GM12878 (cell line): ENCODE data around the gene SLC17A8. TPM values are rescaled to one million over a fixed set of nuclear protein-coding genes. Genes with fewer than 3 reads are reported as not detected.

Experiments used
- ATAC-seq: fragments of 200-7000 bp; cut with Tn5 transposase; 3 replicates; pipeline ENCODE4 v1.9.1; 2020; ENCODE audit warnings: mild to moderate bottlenecking, moderate library complexity
- BruUV-seq: library from RNA; stranded (reverse); fragments of 400-500 nt; replicated peaks from 2 replicates; lab custom pipeline; 2021; lab: Mats Ljungman, UMichigan
- CTCF ChIA-PET: fragments of 300-600 bp; sonication (Branson Sonifier 250); formaldehyde crosslinking; extraction: SDS; loops from one replicate; lab custom pipeline; 2021; ENCODE audit warnings: inconsistent platforms; lab: Yijun Ruan, JAX
- POLR2A ChIA-PET: fragments of 350-600 bp; formaldehyde crosslinking; extraction: SDS; loops from one replicate; lab custom pipeline; 2021; ENCODE audit warnings: inconsistent platforms; lab: Charles Lee
- RAD21 ChIA-PET: fragments of 300-600 bp; sonication (Branson Sonifier 250); formaldehyde crosslinking; loops from one replicate; lab custom pipeline; 2023; ENCODE audit warnings: antibody characterized with exemption; ENCODE audit not compliant: unreplicated experiment; lab: Charles Lee
- SMC1A ChIA-PET: fragments of 300-600 bp; sonication (Branson Sonifier 250); formaldehyde crosslinking; loops from one replicate; lab custom pipeline; 2023; ENCODE audit not compliant: unreplicated experiment, uncharacterized antibody; lab: Charles Lee
- DNase-seq: peaks from one replicate; pipeline ENCODE4 v3.0.0-alpha.2; 2011; ENCODE audit warnings: low read depth, low spot score
- FAIRE-seq: peaks from 3 replicates; lab custom pipeline; 2011; peaks lifted over from hg19 to GRCh38; lab: Jason Lieb, UNC
- H2AFZ ChIP-seq: 2 replicates; pipeline ENCODE4 v1.6.0; 2011; ENCODE audit warnings: low read depth, low read length, control low read depth; ENCODE audit not compliant: control insufficient read depth
- H3K27ac ChIP-seq: 2 replicates; pipeline ENCODE4 v1.5.1; 2011; ENCODE audit warnings: control low read depth; ENCODE audit not compliant: control insufficient read depth, insufficient read depth
- H3K27me3 ChIP-seq, 2 experiments: replicated peaks in 1 of 2; 2 replicates each; pipeline versions ENCODE4 v1.6.0 to v1.6.1; 2011; ENCODE audit warnings: low read length in 1 of 2; ENCODE audit not compliant: control insufficient read depth in 2 of 2, insufficient read depth in 2 of 2
- H3K36me3 ChIP-seq, 2 experiments: 2 replicates each; pipeline ENCODE4 v1.5.1; 2011; ENCODE audit warnings: low read length in 1 of 2; ENCODE audit not compliant: control insufficient read depth in 2 of 2, insufficient read depth in 2 of 2
- H3K4me1 ChIP-seq: 2 replicates; pipeline ENCODE4 v1.6.1; 2011; ENCODE audit warnings: mild to moderate bottlenecking, low read length, moderate library complexity, mixed read lengths; ENCODE audit not compliant: control insufficient read depth, insufficient read depth
- H3K4me2 ChIP-seq: 2 replicates; pipeline ENCODE4 v1.6.0; 2011; ENCODE audit warnings: control low read depth; ENCODE audit not compliant: control insufficient read depth, insufficient read depth
- H3K4me3 ChIP-seq: fragments of 200-600 bp; sonication (generic); 2 replicates; pipeline ENCODE4 v1.5.1; 2016
- H3K79me2 ChIP-seq: 2 replicates; pipeline ENCODE4 v1.6.0; 2011; ENCODE audit warnings: low read length; ENCODE audit not compliant: control insufficient read depth, insufficient read depth
- H3K9ac ChIP-seq: 2 replicates; pipeline ENCODE4 v1.8.0; 2011; ENCODE audit warnings: low read length, control low read depth, mixed read lengths; ENCODE audit not compliant: control insufficient read depth, insufficient read depth
- H3K9me3 ChIP-seq: replicated peaks from 3 replicates; pipeline ENCODE4 v1.5.1; 2011; ENCODE audit warnings: mild to moderate bottlenecking, low read length; ENCODE audit not compliant: control insufficient read depth, insufficient read depth
- H4K20me1 ChIP-seq: 2 replicates; pipeline ENCODE4 v1.6.0; 2011; ENCODE audit not compliant: control insufficient read depth, insufficient read depth
- FOXK2 ChIP-seq: fragments of 450-650 bp; IDR thresholded peaks from 2 replicates; pipeline ENCODE4 v1.6.1; 2017; ENCODE audit warnings: mild to moderate bottlenecking, moderate library complexity
- GATAD2B ChIP-seq: fragments of 450-650 bp; conservative IDR thresholded peaks from 2 replicates; pipeline ENCODE4 v1.6.1; 2017; ENCODE audit warnings: low read depth, mild to moderate bottlenecking, moderate library complexity
- JUND ChIP-seq: IDR thresholded peaks from 2 replicates; pipeline ENCODE4 v1.6.1; 2012; ENCODE audit warnings: low read depth, mild to moderate bottlenecking, low read length, improper control_type of control experiment, moderate library complexity
- KAT2A ChIP-seq: conservative IDR thresholded peaks from 2 replicates; pipeline ENCODE4 v1.6.1; 2011; ENCODE audit warnings: low read depth, low read length; ENCODE audit not compliant: control insufficient read depth
- MYB ChIP-seq: fragments of 150-350 bp; IDR thresholded peaks from 2 replicates; pipeline ENCODE4 v1.6.1; 2014; ENCODE audit warnings: mild to moderate bottlenecking, low read depth, low read length, borderline replicate concordance
- NR2C1 ChIP-seq: fragments of 450-650 bp; IDR thresholded peaks from 2 replicates; pipeline ENCODE4 v1.6.1; 2017; ENCODE audit warnings: antibody characterized with exemption, mild to moderate bottlenecking, moderate library complexity
- NRF1 ChIP-seq: conservative IDR thresholded peaks from 2 replicates; pipeline ENCODE4 v1.6.1; 2011; ENCODE audit warnings: mild to moderate bottlenecking, low read depth, low read length, improper control_type of control experiment
- RB1 ChIP-seq: fragments of 450-650 bp; formaldehyde crosslinking; IDR thresholded peaks from 2 replicates; pipeline ENCODE4 v1.6.1; 2017; ENCODE audit warnings: mild to moderate bottlenecking, borderline replicate concordance
- RUNX3 ChIP-seq: IDR thresholded peaks from 2 replicates; pipeline ENCODE4 v1.6.1; 2012; ENCODE audit warnings: low read length, inconsistent platforms
- SP1 ChIP-seq: IDR thresholded peaks from one replicate; pipeline ENCODE4 v1.6.1; 2011; ENCODE audit warnings: low read depth, low read length
- TAF1 ChIP-seq: IDR thresholded peaks from 2 replicates; pipeline ENCODE4 v1.6.1; 2011; ENCODE audit warnings: mild to moderate bottlenecking, low read depth, low read length, borderline replicate concordance
- TBL1XR1 ChIP-seq: IDR thresholded peaks from 2 replicates; pipeline ENCODE4 v1.6.1; 2012; ENCODE audit warnings: low read depth, low read length, improper control_type of control experiment
- TCF3 ChIP-seq: IDR thresholded peaks from 2 replicates; pipeline ENCODE4 v1.6.1; 2012; ENCODE audit warnings: low read depth, mild to moderate bottlenecking, low read length, borderline replicate concordance; ENCODE audit not compliant: insufficient read depth
- ZNF207 ChIP-seq: fragments of 450-650 bp; IDR thresholded peaks from 2 replicates; pipeline ENCODE4 v1.6.1; 2014; ENCODE audit warnings: antibody characterized with exemption, mild to moderate bottlenecking, borderline replicate concordance
- ZNF24 ChIP-seq: fragments of 450-650 bp; IDR thresholded peaks from 2 replicates; pipeline ENCODE4 v1.6.1; 2017; ENCODE audit warnings: antibody characterized with exemption, mild to moderate bottlenecking
- ZNF622 ChIP-seq: fragments of 450-650 bp; IDR thresholded peaks from 2 replicates; pipeline ENCODE4 v1.6.1; 2017; ENCODE audit warnings: mild to moderate bottlenecking, inconsistent platforms
- ZSCAN29 ChIP-seq: fragments of 450-650 bp; IDR thresholded peaks from 2 replicates; pipeline ENCODE4 v1.6.1; 2017; ENCODE audit warnings: mild to moderate bottlenecking, moderate library complexity
- in situ Hi-C: fragments of 300-500 bp; cut with MboI; formaldehyde crosslinking; loops from 9 replicates; pipeline ENCODE4 v1.14.3; 2018; ENCODE audit warnings: mixed read lengths
- intact Hi-C: fragments of 100-400 bp; cut with micrococcal nuclease; formaldehyde crosslinking; loops from one replicate; pipeline ENCODE4 v1.14.2; 2022; ENCODE audit not compliant: unreplicated experiment
- polyA plus RNA-seq, 11 experiments: library from polyadenylated mRNA; depleted of rRNA in 4 of 11; unstranded in 6 of 11; stranded (reverse) in 5 of 11; fragments of >200 nt; fragmentation: Nextera tagmentation in 4 of 11; fragmentation: Illumina TruSeq in 1 of 11; extraction: Ambion mirVana in 4 of 11; extraction: Trizol in 1 of 11; gene quantifications; 1 replicate in 1 of 11; 2 replicates in 10 of 11; pipeline versions ENCODE4 v1.2.1 to v1.2.3, GENCODE V29; 2011 to 2016; ENCODE audit warnings: inconsistent platforms in 2 of 11, missing spikeins in 2 of 11, low read depth in 1 of 11
- total RNA-seq, 4 experiments: library from RNA; depleted of rRNA in 3 of 4; stranded (reverse); fragments of >200 nt in 3 of 4; fragmentation: Illumina TruSeq in 1 of 4; extraction: Trizol in 1 of 4; gene quantifications; 2 replicates each; pipeline versions ENCODE4 v1.2.1 to v1.2.3, GENCODE V29; 2013 to 2021
- TF ChIP-seq, protein P1 (sequence below): fragments of 450-650 bp; IDR thresholded peaks from 2 replicates; pipeline ENCODE4 v1.6.1; 2018; ENCODE audit warnings: mild to moderate bottlenecking, low read depth, moderate library complexity; ENCODE audit not compliant: partially characterized antibody
- TF ChIP-seq, protein P2 (sequence below): fragments of 450-650 bp; IDR thresholded peaks from 2 replicates; pipeline ENCODE4 v1.6.1; 2016; ENCODE audit warnings: mild to moderate bottlenecking, moderate library complexity, borderline replicate concordance

The SLC17A8 gene
- total and polyA plus RNA-seq, 10 of the 15 experiments (the other 5 are each of a cell fraction or from before 2014, with no cell fraction given): 0.18 TPM; not detected in 9

DNA sequence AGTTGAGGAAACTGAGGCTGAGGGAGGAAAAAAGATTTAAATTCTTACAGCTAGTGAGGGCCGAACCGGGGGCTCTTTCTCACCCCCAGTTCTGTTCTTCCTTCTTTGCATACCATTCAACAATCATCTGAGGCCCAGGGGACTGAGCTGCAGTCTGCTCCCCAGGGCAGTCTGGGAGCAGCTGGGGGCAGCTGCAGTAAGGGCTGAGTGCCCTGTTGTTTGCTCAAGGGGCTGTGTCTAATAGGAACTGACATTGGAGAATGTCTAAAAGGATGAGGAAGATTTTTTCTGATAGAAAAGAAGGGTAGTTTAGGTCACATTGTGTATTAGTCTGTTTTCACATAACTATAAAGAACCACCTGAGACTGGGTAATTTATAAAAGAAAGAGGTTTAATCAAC is 42.2 kb downstream of the SLC17A8 start (continued):
- TF ChIP-seq NR2C1 (no peak), SP1 (no peak), TCF3 (no peak), NRF1 (no peak), KAT2A (no peak), RUNX3 (no peak), JUND (no peak), ZNF24 (no peak), RB1 (no peak)
- TF ChIP-seq, protein P1, sequence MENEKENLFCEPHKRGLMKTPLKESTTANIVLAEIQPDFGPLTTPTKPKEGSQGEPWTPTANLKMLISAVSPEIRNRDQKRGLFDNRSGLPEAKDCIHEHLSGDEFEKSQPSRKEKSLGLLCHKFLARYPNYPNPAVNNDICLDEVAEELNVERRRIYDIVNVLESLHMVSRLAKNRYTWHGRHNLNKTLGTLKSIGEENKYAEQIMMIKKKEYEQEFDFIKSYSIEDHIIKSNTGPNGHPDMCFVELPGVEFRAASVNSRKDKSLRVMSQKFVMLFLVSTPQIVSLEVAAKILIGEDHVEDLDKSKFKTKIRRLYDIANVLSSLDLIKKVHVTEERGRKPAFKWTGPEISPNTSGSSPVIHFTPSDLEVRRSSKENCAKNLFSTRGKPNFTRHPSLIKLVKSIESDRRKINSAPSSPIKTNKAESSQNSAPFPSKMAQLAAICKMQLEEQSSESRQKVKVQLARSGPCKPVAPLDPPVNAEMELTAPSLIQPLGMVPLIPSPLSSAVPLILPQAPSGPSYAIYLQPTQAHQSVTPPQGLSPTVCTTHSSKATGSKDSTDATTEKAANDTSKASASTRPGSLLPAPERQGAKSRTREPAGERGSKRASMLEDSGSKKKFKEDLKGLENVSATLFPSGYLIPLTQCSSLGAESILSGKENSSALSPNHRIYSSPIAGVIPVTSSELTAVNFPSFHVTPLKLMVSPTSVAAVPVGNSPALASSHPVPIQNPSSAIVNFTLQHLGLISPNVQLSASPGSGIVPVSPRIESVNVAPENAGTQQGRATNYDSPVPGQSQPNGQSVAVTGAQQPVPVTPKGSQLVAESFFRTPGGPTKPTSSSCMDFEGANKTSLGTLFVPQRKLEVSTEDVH: no peak
- TF ChIP-seq, all 136 proteins: peak for 0

DNA sequence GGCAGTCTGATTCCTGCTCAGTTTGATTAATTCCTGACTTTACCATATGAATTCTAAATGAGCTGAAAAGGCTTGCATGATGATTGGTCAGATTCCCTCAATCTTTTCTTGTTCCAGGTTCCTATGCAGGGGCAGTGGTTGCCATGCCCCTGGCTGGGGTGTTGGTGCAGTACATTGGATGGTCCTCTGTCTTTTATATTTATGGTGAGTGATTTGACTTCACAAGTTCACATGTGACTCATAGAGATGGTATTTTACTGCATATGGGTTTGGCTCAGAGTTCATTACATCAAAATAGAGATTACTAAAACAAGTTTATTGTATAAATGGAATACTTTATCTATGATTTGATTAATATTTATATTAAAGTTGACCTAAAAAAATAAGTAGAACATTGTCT is 44.8 kb downstream of the SLC17A8 start:
- CTCF ChIA-PET: interaction anchor here (5.1 kb wide), 1 partner anchor 168 kb away, joined by 104 read pairs; no protein-coding TSS in a partner anchor
- H3K4me3 ChIP-seq: no peak overlapping the region
- H3K9me3 ChIP-seq: no peaks in the 10 kb centered on the region
- FAIRE-seq (no peak), DNase-seq (no peak), ATAC-seq (no peak)
- POLR2A ChIA-PET: no interaction called here
- in situ Hi-C loops: loop anchor here (10.0 kb wide), 1 partner anchor 167 kb away; no protein-coding TSS in a partner anchor
- no peak overlapping the region for H3K9ac ChIP-seq
- intact Hi-C loops: no loop called here
- H3K4me2 ChIP-seq: no peak overlapping the region
- no TSS peak for BruUV-seq
- RAD21 ChIA-PET: interaction anchor here (4.8 kb wide), 1 partner anchor 168 kb away, joined by 57 read pairs; no protein-coding TSS in a partner anchor
- no peaks in the 10 kb centered on the region for H4K20me1 ChIP-seq
- SMC1A ChIA-PET: interaction anchor here (0.7 kb wide), 1 partner anchor 13 kb away, joined by 3 read pairs; no protein-coding TSS in a partner anchor
- H3K27me3 ChIP-seq: no peaks in the 10 kb centered on the region; a peak in 1 of 4 replicates
- H3K27ac ChIP-seq: no peak overlapping the region
- no peaks in the 10 kb centered on the region for H3K36me3 ChIP-seq
- H3K4me1 ChIP-seq: no peaks in the 10 kb centered on the region
- H3K79me2 ChIP-seq: no peaks in the 10 kb centered on the region
- no peak overlapping the region for H2AFZ ChIP-seq
- TF ChIP-seq ZNF207 (no peak), GATAD2B (no peak), ZNF622 (no peak), TAF1 (no peak), TBL1XR1 (no peak), MYB (no peak), FOXK2 (no peak), TCF3 (no peak), ZSCAN29 (no peak)
- TF ChIP-seq, protein P2, sequence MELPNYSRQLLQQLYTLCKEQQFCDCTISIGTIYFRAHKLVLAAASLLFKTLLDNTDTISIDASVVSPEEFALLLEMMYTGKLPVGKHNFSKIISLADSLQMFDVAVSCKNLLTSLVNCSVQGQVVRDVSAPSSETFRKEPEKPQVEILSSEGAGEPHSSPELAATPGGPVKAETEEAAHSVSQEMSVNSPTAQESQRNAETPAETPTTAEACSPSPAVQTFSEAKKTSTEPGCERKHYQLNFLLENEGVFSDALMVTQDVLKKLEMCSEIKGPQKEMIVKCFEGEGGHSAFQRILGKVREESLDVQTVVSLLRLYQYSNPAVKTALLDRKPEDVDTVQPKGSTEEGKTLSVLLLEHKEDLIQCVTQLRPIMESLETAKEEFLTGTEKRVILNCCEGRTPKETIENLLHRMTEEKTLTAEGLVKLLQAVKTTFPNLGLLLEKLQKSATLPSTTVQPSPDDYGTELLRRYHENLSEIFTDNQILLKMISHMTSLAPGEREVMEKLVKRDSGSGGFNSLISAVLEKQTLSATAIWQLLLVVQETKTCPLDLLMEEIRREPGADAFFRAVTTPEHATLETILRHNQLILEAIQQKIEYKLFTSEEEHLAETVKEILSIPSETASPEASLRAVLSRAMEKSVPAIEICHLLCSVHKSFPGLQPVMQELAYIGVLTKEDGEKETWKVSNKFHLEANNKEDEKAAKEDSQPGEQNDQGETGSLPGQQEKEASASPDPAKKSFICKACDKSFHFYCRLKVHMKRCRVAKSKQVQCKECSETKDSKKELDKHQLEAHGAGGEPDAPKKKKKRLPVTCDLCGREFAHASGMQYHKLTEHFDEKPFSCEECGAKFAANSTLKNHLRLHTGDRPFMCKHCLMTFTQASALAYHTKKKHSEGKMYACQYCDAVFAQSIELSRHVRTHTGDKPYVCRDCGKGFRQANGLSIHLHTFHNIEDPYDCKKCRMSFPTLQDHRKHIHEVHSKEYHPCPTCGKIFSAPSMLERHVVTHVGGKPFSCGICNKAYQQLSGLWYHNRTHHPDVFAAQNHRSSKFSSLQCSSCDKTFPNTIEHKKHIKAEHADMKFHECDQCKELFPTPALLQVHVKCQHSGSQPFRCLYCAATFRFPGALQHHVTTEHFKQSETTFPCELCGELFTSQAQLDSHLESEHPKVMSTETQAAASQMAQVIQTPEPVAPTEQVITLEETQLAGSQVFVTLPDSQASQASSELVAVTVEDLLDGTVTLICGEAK: no peak
